Measurements from ENCODE around the gene NMNAT2. TPM values are rescaled to one million over a fixed set of nuclear protein-coding genes. Genes with fewer than 3 reads are reported as not detected.

Gene NMNAT2
- total and polyA plus RNA-seq, 2 of the 13 experiments (the other 11 are each of a cell fraction or from before 2014, with no cell fraction given): not detected

GRCh38 chr1:183251959-183252450 lies 166.2 kb downstream of the NMNAT2 start (continued):
- TF ChIP-seq, protein P1, sequence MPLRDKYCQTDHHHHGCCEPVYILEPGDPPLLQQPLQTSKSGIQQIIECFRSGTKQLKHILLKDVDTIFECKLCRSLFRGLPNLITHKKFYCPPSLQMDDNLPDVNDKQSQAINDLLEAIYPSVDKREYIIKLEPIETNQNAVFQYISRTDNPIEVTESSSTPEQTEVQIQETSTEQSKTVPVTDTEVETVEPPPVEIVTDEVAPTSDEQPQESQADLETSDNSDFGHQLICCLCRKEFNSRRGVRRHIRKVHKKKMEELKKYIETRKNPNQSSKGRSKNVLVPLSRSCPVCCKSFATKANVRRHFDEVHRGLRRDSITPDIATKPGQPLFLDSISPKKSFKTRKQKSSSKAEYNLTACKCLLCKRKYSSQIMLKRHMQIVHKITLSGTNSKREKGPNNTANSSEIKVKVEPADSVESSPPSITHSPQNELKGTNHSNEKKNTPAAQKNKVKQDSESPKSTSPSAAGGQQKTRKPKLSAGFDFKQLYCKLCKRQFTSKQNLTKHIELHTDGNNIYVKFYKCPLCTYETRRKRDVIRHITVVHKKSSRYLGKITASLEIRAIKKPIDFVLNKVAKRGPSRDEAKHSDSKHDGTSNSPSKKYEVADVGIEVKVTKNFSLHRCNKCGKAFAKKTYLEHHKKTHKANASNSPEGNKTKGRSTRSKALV (CRISPR knock-in tag; IDR thresholded peaks at IDR 0.05): no peak
- TF ChIP-seq ZNF274 (CRISPR knock-in tag; IDR thresholded peaks at IDR 0.05) (no peak), ZNF34 (CRISPR knock-in tag; IDR thresholded peaks at IDR 0.05; ENCODE audit: borderline replicate concordance) (no peak), ZKSCAN8 (CRISPR knock-in tag; IDR thresholded peaks at IDR 0.05; ENCODE audit: borderline replicate concordance) (no peak), FOSL1 (CRISPR knock-in tag; IDR thresholded peaks at IDR 0.05; ENCODE audit: borderline replicate concordance) (no peak), ZNF432 (CRISPR knock-in tag; IDR thresholded peaks at IDR 0.05; ENCODE audit: borderline replicate concordance) (no peak), MEIS2 (CRISPR knock-in tag; IDR thresholded peaks at IDR 0.05) (no peak), ZNF646 (CRISPR knock-in tag; IDR thresholded peaks at IDR 0.05) (no peak), MAFF (IDR thresholded peaks at IDR 0.05; ENCODE audit: low read depth, low read length) (no peak)
- TF ChIP-seq, protein P2, sequence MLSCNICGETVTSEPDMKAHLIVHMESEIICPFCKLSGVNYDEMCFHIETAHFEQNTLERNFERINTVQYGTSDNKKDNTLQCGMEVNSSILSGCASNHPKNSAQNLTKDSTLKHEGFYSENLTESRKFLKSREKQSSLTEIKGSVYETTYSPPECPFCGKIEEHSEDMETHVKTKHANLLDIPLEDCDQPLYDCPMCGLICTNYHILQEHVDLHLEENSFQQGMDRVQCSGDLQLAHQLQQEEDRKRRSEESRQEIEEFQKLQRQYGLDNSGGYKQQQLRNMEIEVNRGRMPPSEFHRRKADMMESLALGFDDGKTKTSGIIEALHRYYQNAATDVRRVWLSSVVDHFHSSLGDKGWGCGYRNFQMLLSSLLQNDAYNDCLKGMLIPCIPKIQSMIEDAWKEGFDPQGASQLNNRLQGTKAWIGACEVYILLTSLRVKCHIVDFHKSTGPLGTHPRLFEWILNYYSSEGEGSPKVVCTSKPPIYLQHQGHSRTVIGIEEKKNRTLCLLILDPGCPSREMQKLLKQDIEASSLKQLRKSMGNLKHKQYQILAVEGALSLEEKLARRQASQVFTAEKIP (CRISPR knock-in tag; IDR thresholded peaks at IDR 0.05; ENCODE audit: borderline replicate concordance): no peak
- TF ChIP-seq, protein P3, sequence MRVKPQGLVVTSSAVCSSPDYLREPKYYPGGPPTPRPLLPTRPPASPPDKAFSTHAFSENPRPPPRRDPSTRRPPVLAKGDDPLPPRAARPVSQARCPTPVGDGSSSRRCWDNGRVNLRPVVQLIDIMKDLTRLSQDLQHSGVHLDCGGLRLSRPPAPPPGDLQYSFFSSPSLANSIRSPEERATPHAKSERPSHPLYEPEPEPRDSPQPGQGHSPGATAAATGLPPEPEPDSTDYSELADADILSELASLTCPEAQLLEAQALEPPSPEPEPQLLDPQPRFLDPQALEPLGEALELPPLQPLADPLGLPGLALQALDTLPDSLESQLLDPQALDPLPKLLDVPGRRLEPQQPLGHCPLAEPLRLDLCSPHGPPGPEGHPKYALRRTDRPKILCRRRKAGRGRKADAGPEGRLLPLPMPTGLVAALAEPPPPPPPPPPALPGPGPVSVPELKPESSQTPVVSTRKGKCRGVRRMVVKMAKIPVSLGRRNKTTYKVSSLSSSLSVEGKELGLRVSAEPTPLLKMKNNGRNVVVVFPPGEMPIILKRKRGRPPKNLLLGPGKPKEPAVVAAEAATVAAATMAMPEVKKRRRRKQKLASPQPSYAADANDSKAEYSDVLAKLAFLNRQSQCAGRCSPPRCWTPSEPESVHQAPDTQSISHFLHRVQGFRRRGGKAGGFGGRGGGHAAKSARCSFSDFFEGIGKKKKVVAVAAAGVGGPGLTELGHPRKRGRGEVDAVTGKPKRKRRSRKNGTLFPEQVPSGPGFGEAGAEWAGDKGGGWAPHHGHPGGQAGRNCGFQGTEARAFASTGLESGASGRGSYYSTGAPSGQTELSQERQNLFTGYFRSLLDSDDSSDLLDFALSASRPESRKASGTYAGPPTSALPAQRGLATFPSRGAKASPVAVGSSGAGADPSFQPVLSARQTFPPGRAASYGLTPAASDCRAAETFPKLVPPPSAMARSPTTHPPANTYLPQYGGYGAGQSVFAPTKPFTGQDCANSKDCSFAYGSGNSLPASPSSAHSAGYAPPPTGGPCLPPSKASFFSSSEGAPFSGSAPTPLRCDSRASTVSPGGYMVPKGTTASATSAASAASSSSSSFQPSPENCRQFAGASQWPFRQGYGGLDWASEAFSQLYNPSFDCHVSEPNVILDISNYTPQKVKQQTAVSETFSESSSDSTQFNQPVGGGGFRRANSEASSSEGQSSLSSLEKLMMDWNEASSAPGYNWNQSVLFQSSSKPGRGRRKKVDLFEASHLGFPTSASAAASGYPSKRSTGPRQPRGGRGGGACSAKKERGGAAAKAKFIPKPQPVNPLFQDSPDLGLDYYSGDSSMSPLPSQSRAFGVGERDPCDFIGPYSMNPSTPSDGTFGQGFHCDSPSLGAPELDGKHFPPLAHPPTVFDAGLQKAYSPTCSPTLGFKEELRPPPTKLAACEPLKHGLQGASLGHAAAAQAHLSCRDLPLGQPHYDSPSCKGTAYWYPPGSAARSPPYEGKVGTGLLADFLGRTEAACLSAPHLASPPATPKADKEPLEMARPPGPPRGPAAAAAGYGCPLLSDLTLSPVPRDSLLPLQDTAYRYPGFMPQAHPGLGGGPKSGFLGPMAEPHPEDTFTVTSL (CRISPR knock-in tag; IDR thresholded peaks at IDR 0.05; ENCODE audit: borderline replicate concordance): no peak

Data from HepG2 (cell line).